GM12874 (cell line): ENCODE results near the gene SH3RF3.

ENCODE experiments used
- TF ChIP-seq, protein P1 (sequence below): IDR thresholded peaks from 2 replicates; pipeline ENCODE4 v1.5.1; 2011; ENCODE audit warnings: low read depth, mild to moderate bottlenecking, control low read depth, low read length, moderate library complexity; ENCODE audit not compliant: insufficient read depth

SH3RF3 gene

DNA sequence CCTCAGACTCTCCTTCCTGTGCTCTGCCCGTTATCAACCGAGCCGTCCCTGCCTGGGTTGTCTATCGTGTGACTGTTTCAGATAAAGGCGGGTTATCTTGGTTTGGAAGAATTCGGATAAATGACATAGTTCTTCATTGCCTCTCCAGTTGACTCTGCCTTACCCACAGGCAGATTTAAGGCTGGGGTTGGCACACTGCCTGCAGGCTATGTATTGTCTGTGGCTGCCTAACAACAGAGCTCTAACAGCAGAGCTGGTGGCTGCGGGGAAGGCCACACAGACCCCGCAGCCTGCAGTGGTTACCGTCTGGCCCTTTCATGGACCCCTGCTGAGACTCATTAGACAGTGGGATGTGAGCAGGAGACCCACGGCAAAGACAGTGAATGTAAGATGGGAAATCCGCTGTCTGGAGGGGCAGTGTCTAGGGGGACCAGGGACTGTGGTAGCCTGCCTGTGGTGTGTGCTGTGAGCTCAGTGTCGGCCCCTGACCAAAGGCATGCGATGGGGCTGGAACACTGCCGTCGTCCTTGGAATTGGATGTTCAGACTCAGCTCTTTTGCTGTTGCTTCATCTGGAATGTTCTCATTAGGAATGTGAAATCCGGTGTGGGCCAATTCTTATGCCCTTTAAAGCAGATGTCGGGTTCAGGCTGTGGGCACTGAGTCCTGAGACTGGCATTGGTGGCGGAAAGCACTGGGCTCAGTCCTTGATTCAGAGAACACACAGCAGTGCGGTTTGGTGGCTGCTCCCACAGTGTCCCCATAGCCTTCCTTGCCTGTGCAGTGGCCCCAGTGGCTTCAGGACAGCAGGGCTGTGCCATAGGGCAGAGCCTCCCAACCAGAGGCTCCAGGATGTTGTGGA, 44.5 kb downstream of the SH3RF3 start:
- TF ChIP-seq, protein P1, sequence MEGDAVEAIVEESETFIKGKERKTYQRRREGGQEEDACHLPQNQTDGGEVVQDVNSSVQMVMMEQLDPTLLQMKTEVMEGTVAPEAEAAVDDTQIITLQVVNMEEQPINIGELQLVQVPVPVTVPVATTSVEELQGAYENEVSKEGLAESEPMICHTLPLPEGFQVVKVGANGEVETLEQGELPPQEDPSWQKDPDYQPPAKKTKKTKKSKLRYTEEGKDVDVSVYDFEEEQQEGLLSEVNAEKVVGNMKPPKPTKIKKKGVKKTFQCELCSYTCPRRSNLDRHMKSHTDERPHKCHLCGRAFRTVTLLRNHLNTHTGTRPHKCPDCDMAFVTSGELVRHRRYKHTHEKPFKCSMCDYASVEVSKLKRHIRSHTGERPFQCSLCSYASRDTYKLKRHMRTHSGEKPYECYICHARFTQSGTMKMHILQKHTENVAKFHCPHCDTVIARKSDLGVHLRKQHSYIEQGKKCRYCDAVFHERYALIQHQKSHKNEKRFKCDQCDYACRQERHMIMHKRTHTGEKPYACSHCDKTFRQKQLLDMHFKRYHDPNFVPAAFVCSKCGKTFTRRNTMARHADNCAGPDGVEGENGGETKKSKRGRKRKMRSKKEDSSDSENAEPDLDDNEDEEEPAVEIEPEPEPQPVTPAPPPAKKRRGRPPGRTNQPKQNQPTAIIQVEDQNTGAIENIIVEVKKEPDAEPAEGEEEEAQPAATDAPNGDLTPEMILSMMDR, result no peak

DNA sequence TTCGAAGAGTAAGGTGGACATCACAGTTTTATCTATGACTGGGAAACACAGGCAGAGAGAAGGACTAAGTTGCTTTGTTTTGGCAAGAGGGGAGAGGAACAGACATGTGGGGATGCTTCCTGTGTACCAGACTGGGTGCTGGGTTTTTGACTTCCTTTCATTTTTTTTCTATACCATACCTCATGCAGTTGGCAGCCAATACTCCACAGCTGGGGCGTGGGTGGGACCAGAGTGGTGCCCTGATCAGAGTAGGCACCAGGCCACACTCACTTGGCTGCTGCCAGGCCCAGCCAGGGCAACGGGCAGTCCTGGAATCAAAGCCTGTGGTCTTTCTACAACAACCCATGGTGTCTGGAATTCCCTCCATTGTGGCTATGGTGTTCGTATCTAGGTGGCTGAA, 45.2 kb downstream of the SH3RF3 start:
- TF ChIP-seq, protein P1, result no peak

DNA sequence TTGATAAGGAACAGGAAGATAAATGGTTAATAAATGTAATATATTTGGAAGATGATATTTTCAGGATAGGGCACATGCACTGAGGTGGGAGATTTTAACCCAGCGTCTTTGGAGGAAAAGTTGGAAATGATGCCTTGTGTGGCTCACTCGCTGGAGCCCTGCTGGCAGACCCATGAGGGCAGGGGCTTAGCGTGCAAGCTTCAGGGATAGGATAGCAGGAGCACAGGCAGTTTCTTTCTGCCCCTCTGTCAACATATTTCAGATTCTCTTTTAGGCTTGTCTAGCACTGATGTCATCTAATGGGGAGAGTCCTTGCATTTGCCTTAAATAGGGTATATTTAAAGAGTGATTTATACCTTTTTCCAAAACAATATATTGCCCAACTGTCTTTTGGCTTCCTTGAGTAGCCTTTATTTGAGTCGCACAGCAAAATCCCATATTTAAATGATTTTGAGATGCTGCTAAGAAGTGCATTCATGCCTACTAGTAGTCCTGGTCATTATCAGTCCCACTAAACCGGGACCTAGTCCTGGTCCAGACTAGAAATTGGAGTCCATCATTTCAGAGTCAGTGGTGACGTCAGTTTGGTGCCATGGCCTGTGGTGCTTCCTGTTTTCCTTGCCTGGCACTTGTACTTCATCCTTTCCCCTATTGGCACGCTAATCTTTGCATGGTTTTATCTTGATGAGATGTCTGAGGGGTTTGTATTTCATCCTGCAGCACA, 45.8 kb downstream of the SH3RF3 start:
- TF ChIP-seq, protein P1, result no peak

DNA sequence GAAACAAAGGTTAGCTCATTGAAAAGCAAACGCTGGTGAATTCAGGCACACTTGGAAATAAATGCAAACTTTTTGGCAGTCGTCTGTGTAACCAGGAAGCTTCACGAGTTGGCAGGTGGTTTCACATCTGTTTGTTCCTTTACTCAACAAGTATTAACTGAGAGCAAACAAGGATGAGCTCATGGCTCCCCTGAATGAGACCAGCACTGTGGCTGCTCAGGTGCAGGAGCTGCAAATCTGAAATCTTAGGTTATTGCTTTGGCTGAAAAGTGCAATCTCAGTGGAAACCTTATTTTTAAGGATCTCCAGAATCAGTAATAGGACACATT, 46.3 kb downstream of the SH3RF3 start:
- TF ChIP-seq, protein P1, result no peak

DNA sequence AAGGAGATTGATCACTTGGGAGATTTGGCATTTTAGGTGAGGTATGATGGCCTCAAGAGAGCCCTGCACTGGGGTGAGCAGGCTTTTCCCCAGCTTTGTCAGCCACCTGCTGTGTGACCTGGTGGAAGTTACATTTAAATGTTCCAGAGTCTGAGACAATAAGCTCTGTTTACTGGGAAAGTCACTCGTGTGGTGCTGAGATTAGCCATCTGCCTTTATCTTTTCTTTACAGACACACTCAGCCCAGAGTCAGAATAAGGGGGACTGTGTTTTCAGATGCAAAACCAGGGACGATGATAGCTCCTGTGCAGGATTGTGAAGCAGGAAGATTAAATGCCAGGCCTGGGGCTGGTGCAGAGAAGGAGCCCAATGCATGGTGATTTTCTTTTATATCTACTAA, 47.9 kb downstream of the SH3RF3 start:
- TF ChIP-seq, protein P1, result no peak

DNA sequence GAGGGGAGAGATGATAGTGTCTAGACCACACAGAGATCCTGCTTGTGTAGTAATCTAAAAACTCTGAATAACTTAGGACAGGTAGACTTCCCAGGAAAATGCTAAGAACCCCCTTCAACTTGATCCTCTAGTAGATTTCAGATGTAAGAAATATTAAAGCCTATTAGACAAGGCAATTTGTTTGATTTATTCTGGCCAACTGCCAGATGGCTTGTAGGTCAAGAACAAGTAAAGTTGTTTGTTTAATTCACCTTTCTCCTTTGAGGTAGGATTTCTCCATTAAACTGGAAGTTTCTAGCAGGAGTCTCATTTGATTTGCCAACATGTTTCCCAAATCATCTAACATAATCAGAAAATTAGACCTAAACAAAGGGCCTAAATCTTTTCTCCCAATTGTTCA, 48.6 kb downstream of the SH3RF3 start:
- TF ChIP-seq, protein P1, result no peak

DNA sequence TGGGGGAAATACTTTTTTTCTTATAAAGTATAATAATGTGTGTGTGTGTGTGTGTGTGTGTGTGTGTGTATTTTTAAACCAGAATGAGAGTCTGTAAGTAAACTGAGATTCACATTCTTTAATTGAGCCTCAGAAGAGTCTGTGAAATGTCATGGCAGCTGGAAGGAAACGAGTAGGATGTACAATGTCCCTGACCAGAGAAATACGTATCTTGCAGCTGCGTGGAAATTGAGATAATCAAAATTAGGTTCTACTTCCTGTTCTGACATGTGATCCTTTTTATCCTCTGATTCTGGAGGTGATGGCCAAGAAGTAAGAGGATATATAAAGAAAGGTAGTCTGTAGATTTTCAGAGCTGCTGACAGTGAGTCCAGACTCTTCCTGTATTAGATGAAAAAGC, 50.0 kb downstream of the SH3RF3 start:
- TF ChIP-seq, protein P1, result no peak
